ENCODE data around the gene SPATA1. TPM values are rescaled to one million over a fixed set of nuclear protein-coding genes. Genes with fewer than 3 reads are reported as not detected.

SPATA1 gene
- total RNA-seq, 1 experiment from 2014 or later = not detected

DNA sequence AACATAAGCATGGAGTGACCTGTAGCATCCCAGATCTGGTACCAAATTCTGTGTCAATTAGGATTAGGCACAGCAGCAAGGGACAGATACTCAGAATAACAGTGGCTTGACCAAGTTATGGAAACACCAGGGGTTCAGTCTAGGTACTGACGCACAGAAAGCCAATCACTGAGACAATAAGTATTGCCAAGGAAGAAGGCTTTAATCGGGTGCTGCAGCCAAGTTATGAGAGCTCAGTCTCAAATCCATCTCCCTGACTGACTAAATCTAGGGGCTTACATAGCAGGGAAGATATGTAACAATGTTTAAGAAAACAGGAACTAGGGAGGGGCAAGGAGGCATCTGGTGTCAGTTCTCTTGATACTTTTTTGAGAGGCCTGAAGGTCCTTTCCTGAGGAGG, 107.7 kb downstream of the SPATA1 start:
- in situ Hi-C loops (cut with HindIII; ENCODE audit: low pct_unique_long_range_greater_than_20kb, low sequenced_read_pairs) = no loop called here
- DNase-seq (ENCODE audit: low read depth) = no peak

- no peak for DNase-seq (ENCODE audit: low read depth)
- in situ Hi-C loops (cut with HindIII; ENCODE audit: low pct_unique_long_range_greater_than_20kb, low sequenced_read_pairs) = no loop called here
Measured at GRCh38 chr1:84615790-84616189, 109.6 kb downstream of the SPATA1 start.

Other genes with a start within 250 kb of the SPATA1 start
- gene SAMD13, start 204.7 kb upstream of the SPATA1 start, total RNA-seq (2014; rRNA removed; shearing (Covaris generic); ENCODE audit: low replicate concordance) = 2.5 and 8.7 TPM in 2 replicates
- not detected in 2 replicates for gene DNASE2B, start 107.9 kb upstream of the SPATA1 start, total RNA-seq (2014; rRNA removed; shearing (Covaris generic); ENCODE audit: low replicate concordance)
- gene RPF1, start 27.1 kb upstream of the SPATA1 start, total RNA-seq (2014; rRNA removed; shearing (Covaris generic); ENCODE audit: low replicate concordance) = 40.3 and 41.2 TPM in 2 replicates
- 81.2 and 90.2 TPM in 2 replicates for gene GNG5, start 195 bp downstream of the SPATA1 start, total RNA-seq (2014; rRNA removed; shearing (Covaris generic); ENCODE audit: low replicate concordance)
- gene CTBS, start 68.1 kb downstream of the SPATA1 start, total RNA-seq (2014; rRNA removed; shearing (Covaris generic); ENCODE audit: low replicate concordance) = 5.5 and 6.1 TPM in 2 replicates
- 13.8 and 21.4 TPM in 2 replicates for gene SSX2IP, start 184.1 kb downstream of the SPATA1 start, total RNA-seq (2014; rRNA removed; shearing (Covaris generic); ENCODE audit: low replicate concordance)